Neural cell (in vitro differentiated cells): ENCODE results near the gene DNAAF3. TPM values are rescaled to one million over a fixed set of nuclear protein-coding genes. Genes with fewer than 3 reads are reported as not detected.

Experiments
- H2AFZ ChIP-seq: fragments of 200-600, 300-800 bp; sonication (generic), shearing (Covaris generic); 2 replicates; pipeline ENCODE4 v1.6.0; 2014; ENCODE audit warnings: low read depth, mild to moderate bottlenecking, antibody characterized with exemption, low read length, moderate library complexity
- H3F3A ChIP-seq: fragments of 200-600 bp; shearing (Covaris generic); 2 replicates; pipeline ENCODE4 v1.6.1; 2016; ENCODE audit warnings: mild to moderate bottlenecking, moderate library complexity, mixed read lengths, antibody characterized with exemption, low read length; ENCODE audit not compliant: insufficient read depth, poor library complexity, severe bottlenecking
- H3K27ac ChIP-seq: fragments of 200-600, 300-800 bp; sonication (generic), shearing (Covaris generic); 2 replicates; pipeline ENCODE4 v1.5.1; 2014; ENCODE audit warnings: mild to moderate bottlenecking, low read length, moderate library complexity
- H3K27me3 ChIP-seq: fragments of 300-800, 200-600 bp; sonication (generic), shearing (Covaris generic); 2 replicates; pipeline ENCODE4 v1.6.0; 2014; ENCODE audit warnings: mild to moderate bottlenecking, low read depth, low read length, moderate library complexity; ENCODE audit not compliant: insufficient read depth
- H3K36me3 ChIP-seq: fragments of 300-800, 200-600 bp; sonication (generic), shearing (Covaris generic); 2 replicates; pipeline ENCODE4 v1.5.1; 2014; ENCODE audit warnings: mild to moderate bottlenecking, antibody characterized with exemption, low read length, moderate library complexity; ENCODE audit not compliant: insufficient read depth
- H3K4me2 ChIP-seq: fragments of 300-800, 200-600 bp; sonication (generic), shearing (Covaris generic); 2 replicates; pipeline ENCODE4 v1.6.0; 2014; ENCODE audit warnings: mild to moderate bottlenecking, low read length
- H3K4me3 ChIP-seq: fragments of 300-800, 200-600 bp; sonication (generic), shearing (Covaris generic); 2 replicates; pipeline ENCODE4 v1.5.1; 2014; ENCODE audit warnings: mild to moderate bottlenecking, low read length, moderate library complexity
- H3K79me2 ChIP-seq: fragments of 200-600 bp; shearing (Covaris generic); replicated peaks from 2 replicates; pipeline ENCODE4 v1.6.0; 2014; ENCODE audit warnings: mild to moderate bottlenecking, low read length, moderate library complexity; ENCODE audit not compliant: insufficient read depth
- H3K9ac ChIP-seq: fragments of 300-800, 200-600 bp; sonication (generic), shearing (Covaris generic); 2 replicates; pipeline ENCODE4 v1.6.1; 2016; ENCODE audit warnings: mild to moderate bottlenecking, low read length, mixed read lengths
- H3K9me2 ChIP-seq: fragments of 200-600 bp; shearing (Covaris generic); 2 replicates; pipeline ENCODE4 v1.6.1; 2016; ENCODE audit warnings: mild to moderate bottlenecking, low read length, mixed read lengths; ENCODE audit not compliant: insufficient read depth
- H3K9me3 ChIP-seq: fragments of 200-600, 300-800 bp; sonication (generic), shearing (Covaris generic); 2 replicates; pipeline ENCODE4 v1.6.1; 2016; ENCODE audit warnings: mild to moderate bottlenecking, mixed run types, low read length, moderate library complexity, mixed read lengths
- H4K20me1 ChIP-seq: fragments of 200-600 bp; shearing (Covaris generic); 2 replicates; pipeline ENCODE4 v1.6.1; 2016; ENCODE audit warnings: mild to moderate bottlenecking, mixed run types; ENCODE audit not compliant: insufficient read depth
- EP300 ChIP-seq: fragments of 450-650 bp; conservative IDR thresholded peaks from 2 replicates; pipeline ENCODE4 v1.6.1; 2014; ENCODE audit warnings: antibody characterized with exemption, mild to moderate bottlenecking, moderate library complexity; ENCODE audit not compliant: poor library complexity, severe bottlenecking
- EZH2 ChIP-seq: fragments of 200-600, 300-800 bp; shearing (Covaris generic), sonication (generic); IDR thresholded peaks from 2 replicates; pipeline ENCODE4 v1.6.1; 2014; ENCODE audit warnings: antibody characterized with exemption, low read length, borderline replicate concordance, mild to moderate bottlenecking; ENCODE audit not compliant: insufficient read depth, poor library complexity, severe bottlenecking
- MXI1 ChIP-seq: fragments of 450-650 bp; conservative IDR thresholded peaks from 2 replicates; pipeline ENCODE4 v1.6.1; 2014; ENCODE audit warnings: antibody characterized with exemption, mild to moderate bottlenecking; ENCODE audit not compliant: poor library complexity, severe bottlenecking
- POLR2AphosphoS5 ChIP-seq: IDR thresholded peaks from 2 replicates; pipeline ENCODE4 v1.6.1; 2012
- RAD21 ChIP-seq: fragments of 450-650 bp; conservative IDR thresholded peaks from 2 replicates; pipeline ENCODE4 v1.6.1; 2014; ENCODE audit warnings: antibody characterized with exemption, mild to moderate bottlenecking, moderate library complexity
- SMC3 ChIP-seq: fragments of 450-650 bp; conservative IDR thresholded peaks from 2 replicates; pipeline ENCODE4 v1.6.1; 2014; ENCODE audit warnings: antibody characterized with exemption, mild to moderate bottlenecking, moderate library complexity; ENCODE audit not compliant: poor library complexity
- TAF1 ChIP-seq: IDR thresholded peaks from 2 replicates; pipeline ENCODE4 v1.6.1; 2012; ENCODE audit warnings: low read depth
- polyA plus RNA-seq: library from polyadenylated mRNA; depleted of rRNA; stranded (reverse); fragments of >200 nt; gene quantifications from 2 replicates; pipeline ENCODE4 v1.2.3, GENCODE V29; 2014
- TF ChIP-seq, protein P1 (sequence below): IDR thresholded peaks from 2 replicates; pipeline ENCODE4 v1.6.1; 2012; ENCODE audit warnings: borderline replicate concordance
- TF ChIP-seq, protein P2 (sequence below): fragments of 450-650 bp; IDR thresholded peaks from 2 replicates; pipeline ENCODE4 v1.5.1; 2014; ENCODE audit warnings: antibody characterized with exemption, mild to moderate bottlenecking, moderate library complexity; ENCODE audit not compliant: poor library complexity, severe bottlenecking

The DNAAF3 gene
- polyA plus RNA-seq, 1 donor from 2014 or later: 0.38 TPM

DNA sequence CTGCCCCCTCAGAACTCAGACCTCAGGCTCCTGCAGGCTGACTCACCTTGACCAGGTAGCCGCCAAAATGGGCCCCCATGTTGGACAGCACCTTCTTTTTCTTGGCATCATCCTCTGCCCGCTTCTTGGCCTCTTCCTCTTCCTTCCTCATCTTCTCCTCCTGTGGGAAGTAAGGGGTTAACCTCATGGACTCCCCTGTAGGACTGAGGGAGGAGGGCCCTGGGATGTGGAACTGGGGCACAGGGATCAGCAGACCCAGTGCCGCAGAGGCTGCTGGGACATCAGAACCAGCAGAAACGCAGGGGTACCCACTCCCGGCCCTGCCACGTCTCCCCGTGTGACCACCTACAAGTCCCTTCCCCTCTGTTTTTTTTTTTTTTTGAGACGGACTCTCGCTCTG, 28.5 kb downstream of the DNAAF3 start:
- H3K9ac ChIP-seq: no peak overlapping the region
- no peaks in the 10 kb centered on the region for H3K27me3 ChIP-seq
- no peaks in the 10 kb centered on the region for H3K9me3 ChIP-seq
- TF ChIP-seq, protein P1, sequence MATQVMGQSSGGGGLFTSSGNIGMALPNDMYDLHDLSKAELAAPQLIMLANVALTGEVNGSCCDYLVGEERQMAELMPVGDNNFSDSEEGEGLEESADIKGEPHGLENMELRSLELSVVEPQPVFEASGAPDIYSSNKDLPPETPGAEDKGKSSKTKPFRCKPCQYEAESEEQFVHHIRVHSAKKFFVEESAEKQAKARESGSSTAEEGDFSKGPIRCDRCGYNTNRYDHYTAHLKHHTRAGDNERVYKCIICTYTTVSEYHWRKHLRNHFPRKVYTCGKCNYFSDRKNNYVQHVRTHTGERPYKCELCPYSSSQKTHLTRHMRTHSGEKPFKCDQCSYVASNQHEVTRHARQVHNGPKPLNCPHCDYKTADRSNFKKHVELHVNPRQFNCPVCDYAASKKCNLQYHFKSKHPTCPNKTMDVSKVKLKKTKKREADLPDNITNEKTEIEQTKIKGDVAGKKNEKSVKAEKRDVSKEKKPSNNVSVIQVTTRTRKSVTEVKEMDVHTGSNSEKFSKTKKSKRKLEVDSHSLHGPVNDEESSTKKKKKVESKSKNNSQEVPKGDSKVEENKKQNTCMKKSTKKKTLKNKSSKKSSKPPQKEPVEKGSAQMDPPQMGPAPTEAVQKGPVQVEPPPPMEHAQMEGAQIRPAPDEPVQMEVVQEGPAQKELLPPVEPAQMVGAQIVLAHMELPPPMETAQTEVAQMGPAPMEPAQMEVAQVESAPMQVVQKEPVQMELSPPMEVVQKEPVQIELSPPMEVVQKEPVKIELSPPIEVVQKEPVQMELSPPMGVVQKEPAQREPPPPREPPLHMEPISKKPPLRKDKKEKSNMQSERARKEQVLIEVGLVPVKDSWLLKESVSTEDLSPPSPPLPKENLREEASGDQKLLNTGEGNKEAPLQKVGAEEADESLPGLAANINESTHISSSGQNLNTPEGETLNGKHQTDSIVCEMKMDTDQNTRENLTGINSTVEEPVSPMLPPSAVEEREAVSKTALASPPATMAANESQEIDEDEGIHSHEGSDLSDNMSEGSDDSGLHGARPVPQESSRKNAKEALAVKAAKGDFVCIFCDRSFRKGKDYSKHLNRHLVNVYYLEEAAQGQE: no peak
- TF ChIP-seq POLR2AphosphoS5: no peak
- TF ChIP-seq, protein P2, sequence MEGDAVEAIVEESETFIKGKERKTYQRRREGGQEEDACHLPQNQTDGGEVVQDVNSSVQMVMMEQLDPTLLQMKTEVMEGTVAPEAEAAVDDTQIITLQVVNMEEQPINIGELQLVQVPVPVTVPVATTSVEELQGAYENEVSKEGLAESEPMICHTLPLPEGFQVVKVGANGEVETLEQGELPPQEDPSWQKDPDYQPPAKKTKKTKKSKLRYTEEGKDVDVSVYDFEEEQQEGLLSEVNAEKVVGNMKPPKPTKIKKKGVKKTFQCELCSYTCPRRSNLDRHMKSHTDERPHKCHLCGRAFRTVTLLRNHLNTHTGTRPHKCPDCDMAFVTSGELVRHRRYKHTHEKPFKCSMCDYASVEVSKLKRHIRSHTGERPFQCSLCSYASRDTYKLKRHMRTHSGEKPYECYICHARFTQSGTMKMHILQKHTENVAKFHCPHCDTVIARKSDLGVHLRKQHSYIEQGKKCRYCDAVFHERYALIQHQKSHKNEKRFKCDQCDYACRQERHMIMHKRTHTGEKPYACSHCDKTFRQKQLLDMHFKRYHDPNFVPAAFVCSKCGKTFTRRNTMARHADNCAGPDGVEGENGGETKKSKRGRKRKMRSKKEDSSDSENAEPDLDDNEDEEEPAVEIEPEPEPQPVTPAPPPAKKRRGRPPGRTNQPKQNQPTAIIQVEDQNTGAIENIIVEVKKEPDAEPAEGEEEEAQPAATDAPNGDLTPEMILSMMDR: no peak
- no peak for TF ChIP-seq SMC3
- no peak for TF ChIP-seq EZH2
- TF ChIP-seq EP300: no peak
- TF ChIP-seq RAD21: no peak
- no peak for TF ChIP-seq TAF1
- TF ChIP-seq MXI1: no peak
- no peak overlapping the region for H3K27ac ChIP-seq
- no peaks in the 10 kb centered on the region for H3K79me2 ChIP-seq
- H3K4me2 ChIP-seq: no peak overlapping the region
- no peaks in the 10 kb centered on the region for H3K9me2 ChIP-seq
- H2AFZ ChIP-seq: no peak overlapping the region
- H3K4me3 ChIP-seq: no peak overlapping the region
- no peaks in the 10 kb centered on the region for H3K36me3 ChIP-seq
- no peaks in the 10 kb centered on the region for H3F3A ChIP-seq
- no peaks in the 10 kb centered on the region for H4K20me1 ChIP-seq

DNA sequence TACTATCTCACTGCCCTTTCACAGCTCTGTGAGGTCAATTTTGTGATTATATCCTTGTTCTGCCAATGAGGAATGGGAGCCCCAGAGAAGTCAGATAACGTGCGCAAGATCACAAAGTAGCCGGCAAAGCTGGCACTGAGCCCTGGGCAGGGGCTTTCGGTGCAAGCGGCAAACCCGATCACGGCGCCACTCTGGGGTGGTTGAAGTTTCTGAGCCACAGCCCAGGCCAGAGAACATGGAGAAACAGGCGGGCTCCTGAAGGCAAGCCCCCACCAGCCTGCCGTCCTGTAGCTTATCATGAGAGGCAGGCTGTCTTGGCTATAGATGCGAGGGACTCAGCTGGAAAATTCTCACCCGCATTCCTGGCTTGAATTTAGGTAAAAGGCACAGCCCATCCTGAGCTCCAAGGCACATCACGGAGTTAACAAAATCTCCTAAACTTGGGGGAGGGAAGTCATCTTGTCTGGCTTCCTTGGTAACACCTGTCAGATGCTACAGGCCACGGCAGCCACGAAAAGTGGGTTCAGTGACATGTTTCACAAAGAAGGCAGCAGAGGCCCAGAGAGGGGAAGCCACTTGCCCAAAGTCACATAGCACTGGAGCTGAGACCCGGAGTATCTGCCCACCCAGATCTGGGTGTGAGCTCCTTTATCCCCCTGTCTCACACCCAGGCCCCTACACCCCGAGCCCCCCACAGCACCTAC, 29.9 kb downstream of the DNAAF3 start:
- Histone ChIP-seq H3F3A (no peaks in the 10 kb centered on the region), H3K36me3 (no peaks in the 10 kb centered on the region), H2AFZ (no peak overlapping the region), H3K79me2 (no peaks in the 10 kb centered on the region), H3K4me3 (no peak overlapping the region), H4K20me1 (no peaks in the 10 kb centered on the region), H3K27me3 (no peaks in the 10 kb centered on the region), H3K4me2 (no peak overlapping the region), H3K9me2 (no peaks in the 10 kb centered on the region), H3K9ac (no peak overlapping the region), H3K27ac (no peak overlapping the region), H3K9me3 (no peaks in the 10 kb centered on the region)
- TF ChIP-seq TAF1: no peak
- no peak for TF ChIP-seq EP300
- no peak for TF ChIP-seq EZH2
- no peak for TF ChIP-seq POLR2AphosphoS5
- no peak for TF ChIP-seq MXI1
- TF ChIP-seq SMC3: no peak
- TF ChIP-seq, protein P2: no peak
- TF ChIP-seq, protein P1: no peak
- no peak for TF ChIP-seq RAD21
